ENCODE data around the gene IFT57.
"Not testable (repeated sequence)": the region's sequence is repeated elsewhere in the genome, so short reads cannot be mapped to it uniquely, and the experiment has no call there.

The IFT57 gene

DNA sequence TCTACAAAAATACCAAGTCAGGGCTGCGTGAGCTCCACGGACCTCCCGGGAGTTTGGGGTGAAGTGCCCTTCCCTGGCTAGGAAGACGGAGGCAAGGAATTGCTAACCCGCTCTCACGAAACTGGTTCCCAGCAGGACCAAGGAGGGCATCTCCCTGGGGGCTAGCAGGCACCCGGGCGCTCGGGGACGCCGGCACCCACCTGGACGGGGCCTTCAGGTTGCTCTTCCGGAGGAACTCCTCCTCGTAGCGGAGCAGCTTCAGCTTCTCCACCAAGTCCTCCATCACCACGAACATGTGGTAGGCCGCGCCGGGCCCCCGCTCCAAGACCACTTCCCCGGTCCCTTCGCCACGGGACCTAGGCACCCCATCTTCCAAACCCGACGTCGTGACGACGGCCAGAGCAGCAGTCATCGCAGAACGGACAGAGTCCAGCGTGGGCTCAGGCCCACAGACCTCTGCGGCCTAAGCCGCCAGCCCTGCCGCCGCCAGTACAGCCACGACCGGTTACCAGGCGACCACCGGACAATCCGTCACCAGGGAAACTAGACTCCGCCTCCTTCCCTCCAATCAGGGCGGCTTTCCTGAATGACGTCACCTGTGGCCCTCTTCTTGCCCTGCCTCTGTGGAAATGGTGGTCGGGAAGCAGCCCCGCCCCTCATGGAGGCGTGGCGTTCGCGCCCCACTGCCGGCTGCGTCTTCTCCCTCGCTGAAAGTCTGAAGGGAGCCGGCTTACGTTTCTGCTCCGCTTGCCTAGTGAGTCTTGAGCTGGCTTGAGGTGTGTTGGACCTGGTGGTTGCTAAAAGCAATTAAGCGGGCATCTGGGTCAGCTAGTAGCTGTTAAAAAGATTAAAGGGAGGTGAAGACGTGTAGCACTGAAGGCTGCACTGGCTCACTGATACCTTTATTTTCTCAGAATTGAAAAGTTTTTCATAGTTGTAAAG lies at the start of gene IFT57:
IFT57 (minus strand) TSS at position 514 of the 942 bp plus-strand sequence; CDS start at position 412, 102 bp downstream.
- DNase-seq (ENCODE audit: low read depth in 2 of 2), result peak; percentile 93

GRCh38 chr3:108271626-108272025 lies 49.4 kb upstream of the IFT57 start:
- DNase-seq (ENCODE audit: low read depth in 2 of 2), result no peak

GRCh38 chr3:108268235-108268634 lies 46.0 kb upstream of the IFT57 start:
- DNase-seq (ENCODE audit: low read depth in 2 of 2), result not testable (repeated sequence)

- DNase-seq (ENCODE audit: low read depth in 2 of 2), result not testable (repeated sequence)
Measured at GRCh38 chr3:108264534-108265298, 42.5 kb upstream of the IFT57 start.

DNA sequence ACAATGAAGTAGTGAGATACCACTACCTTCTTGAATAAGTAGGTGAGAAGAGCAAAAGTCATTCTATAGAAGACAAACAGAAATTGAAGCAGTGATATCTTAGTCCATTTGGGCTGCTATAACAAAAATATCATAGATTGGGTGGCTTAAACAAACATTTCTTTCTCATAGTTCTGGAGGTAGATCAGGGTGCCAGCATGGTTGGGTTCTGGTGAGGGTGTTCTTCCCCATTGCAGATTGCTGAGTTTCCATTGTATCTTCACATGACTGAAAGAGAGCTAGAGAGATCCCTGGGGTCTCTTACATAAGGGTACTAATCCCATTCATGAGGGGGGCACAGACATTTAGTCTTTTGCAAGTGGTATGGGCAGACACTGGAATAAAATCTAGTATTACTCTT lies 32.9 kb upstream of the IFT57 start:
- no peak for DNase-seq (ENCODE audit: low read depth in 2 of 2)

- DNase-seq (ENCODE audit: low read depth in 2 of 2), result no peak
Measured at GRCh38 chr3:108251844-108252243, 29.6 kb upstream of the IFT57 start.

GRCh38 chr3:108251265-108251664 lies 29.0 kb upstream of the IFT57 start:
- DNase-seq (ENCODE audit: low read depth in 2 of 2), result no peak

GRCh38 chr3:108250626-108251025 lies 28.4 kb upstream of the IFT57 start:
- no peak for DNase-seq (ENCODE audit: low read depth in 2 of 2)

- DNase-seq (ENCODE audit: low read depth in 2 of 2), result no peak
Measured at GRCh38 chr3:108243243-108243642, 21.0 kb upstream of the IFT57 start.

GRCh38 chr3:108242776-108243175 lies 20.6 kb upstream of the IFT57 start:
- no peak for DNase-seq (ENCODE audit: low read depth in 2 of 2)

DNA sequence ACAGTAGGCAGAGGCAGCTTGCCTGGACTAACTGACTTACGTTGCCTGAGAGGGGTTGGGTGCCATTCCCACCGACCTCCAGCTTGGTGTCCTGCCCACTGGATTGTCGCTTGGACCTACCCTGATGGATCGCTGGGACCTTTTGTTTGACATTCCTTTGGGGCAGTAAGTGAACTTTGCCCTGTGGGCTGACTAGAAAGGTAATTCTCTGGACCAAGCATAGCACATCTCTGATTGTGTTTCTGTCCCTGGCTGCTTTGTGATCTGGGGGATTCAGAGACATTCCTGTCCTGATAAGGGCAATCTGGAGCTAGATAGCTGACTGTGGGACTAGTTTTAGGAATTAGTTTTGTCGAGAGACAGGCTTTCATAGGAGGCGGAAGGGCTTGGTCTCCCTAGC lies 19.5 kb upstream of the IFT57 start:
- DNase-seq (ENCODE audit: low read depth in 2 of 2), result no peak

- no peak for DNase-seq (ENCODE audit: low read depth in 2 of 2)
Measured at GRCh38 chr3:108241146-108241545, 18.9 kb upstream of the IFT57 start.

DNA sequence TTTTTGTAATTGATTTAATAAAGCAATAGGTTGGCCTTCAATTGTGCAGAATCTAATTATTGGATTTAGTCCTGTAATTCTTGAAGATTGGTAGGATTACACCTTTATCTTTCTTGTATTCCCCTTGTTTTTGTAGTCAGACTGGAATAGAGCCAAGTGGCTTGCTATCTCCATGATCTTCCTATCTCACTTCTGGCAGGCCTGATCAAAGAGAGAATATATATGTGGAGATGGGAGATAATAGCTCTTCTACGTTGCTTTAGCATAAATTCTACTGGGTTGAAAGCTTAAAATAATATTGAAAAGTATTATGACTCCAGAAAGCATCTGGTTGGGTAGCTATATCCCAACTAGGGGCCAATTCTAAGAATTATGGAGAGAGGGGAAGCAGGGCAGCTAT lies 16.9 kb upstream of the IFT57 start:
- no peak for DNase-seq (ENCODE audit: low read depth in 2 of 2)

- DNase-seq (ENCODE audit: low read depth in 2 of 2), result no peak
Measured at GRCh38 chr3:108235290-108235689, 13.1 kb upstream of the IFT57 start.

DNA sequence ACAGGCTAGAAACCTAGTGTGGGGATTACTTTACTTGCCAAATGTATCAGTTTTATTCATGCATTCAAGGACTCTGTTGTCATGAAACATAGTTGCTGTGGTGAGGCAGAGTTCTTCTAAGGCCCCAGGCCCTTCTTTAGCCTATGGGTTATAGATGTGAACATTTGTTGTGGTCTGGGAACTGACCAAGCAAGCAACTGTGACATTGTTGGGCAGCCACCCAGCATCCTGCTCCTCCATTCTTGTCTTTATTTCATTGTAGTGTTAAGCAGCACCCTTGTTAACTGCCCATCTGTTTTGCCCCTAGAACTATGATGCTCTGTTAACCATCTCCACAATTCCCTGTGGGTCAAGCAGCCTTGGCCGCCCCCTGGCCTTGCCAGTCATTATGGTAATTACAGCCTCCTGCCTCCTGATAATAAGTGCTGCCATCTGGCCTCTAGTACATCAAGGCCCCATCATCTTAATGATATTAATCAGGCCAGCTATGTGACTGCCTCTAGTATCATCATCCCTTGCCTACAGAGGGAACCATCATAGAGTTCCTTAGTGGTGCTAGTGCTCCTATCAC lies 12.2 kb upstream of the IFT57 start:
- no peak for DNase-seq (ENCODE audit: low read depth in 2 of 2)

- DNase-seq (ENCODE audit: low read depth in 2 of 2), result no peak
Measured at GRCh38 chr3:108228286-108228685, 6.1 kb upstream of the IFT57 start.

DNA sequence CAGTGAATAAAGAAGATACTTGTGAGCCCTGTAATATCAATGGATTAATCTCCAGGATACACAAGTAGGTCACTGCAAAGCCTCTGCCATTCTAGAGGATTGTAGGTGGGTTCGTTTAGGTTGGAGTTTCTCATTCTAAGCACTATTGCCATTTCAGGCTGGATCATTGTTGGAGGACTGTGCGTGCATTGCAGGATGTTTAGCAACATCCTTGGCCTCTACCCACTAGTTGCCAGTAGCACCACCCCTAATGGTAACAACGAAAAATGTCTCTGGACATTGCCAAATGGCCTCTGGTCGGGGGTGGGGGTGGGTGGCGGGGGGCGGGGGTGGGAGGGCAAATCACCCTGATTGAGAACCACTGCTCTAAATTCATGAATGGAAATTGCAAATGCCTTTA lies 4.9 kb upstream of the IFT57 start:
- DNase-seq (ENCODE audit: low read depth in 2 of 2), result no peak

DNA sequence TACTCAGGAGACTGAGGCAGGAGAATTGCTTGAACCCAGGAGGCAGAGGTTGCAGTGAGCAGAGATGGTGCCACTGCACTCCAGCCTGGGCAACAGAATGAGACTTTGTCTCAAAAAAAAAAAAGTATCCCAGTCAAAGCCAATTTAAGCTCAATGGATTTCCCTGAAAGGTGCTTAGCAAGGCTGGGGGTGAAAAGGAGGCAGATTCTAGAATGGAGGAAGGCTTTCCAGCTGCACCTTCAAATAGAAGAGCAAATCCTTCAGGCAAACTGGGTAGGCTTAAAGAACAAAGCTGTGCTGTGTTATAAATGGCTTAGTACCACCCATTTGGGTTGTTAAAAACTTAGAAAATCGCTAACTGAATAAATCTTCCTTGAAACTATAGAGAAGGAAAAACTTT lies 3.0 kb upstream of the IFT57 start:
- no peak for DNase-seq (ENCODE audit: low read depth in 2 of 2)

DNA sequence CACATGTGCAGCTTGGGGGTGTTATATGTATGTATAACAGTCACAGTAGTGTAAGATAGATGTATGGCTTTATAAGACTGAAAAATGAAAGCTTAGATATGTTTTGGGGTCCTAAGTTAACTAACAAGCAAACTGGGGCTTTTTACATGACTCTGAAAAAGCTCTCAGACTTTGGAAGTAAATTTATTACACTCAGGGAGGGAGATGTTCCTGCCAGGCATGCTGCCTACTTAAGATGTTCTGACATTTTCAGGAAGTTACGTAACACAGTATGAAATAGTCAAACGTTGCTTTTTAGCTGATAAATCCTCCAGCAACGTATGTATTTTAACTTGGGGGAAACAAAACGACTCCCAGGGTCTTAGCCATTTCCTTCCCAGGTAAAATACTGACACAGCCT lies 1.7 kb upstream of the IFT57 start:
- no peak for DNase-seq (ENCODE audit: low read depth in 2 of 2)

- no peak for DNase-seq (ENCODE audit: low read depth in 2 of 2)
Measured at GRCh38 chr3:108222853-108223565, 785 bp upstream of the IFT57 start.

- no peak for DNase-seq (ENCODE audit: low read depth in 2 of 2)
Measured at GRCh38 chr3:108221393-108221792, 831 bp downstream of the IFT57 start.

DNA sequence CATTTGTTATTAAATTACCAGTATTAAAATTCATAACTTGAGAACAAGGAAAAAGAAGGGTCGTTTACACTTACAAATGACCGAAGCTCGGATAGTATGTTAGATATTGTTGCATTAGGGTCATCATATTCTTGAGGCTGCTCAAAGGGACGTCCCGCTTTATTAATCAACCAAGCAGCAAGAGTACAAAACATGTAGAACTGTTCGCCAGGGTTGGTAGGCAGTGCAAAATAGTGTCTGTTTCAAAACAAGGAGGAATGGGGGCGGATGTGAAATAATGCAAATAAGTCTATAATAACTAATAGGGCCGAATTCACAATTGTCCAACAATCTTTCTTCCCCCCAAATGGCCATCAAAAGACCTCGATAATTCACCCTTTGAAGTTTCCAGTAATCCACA lies 2.9 kb downstream of the IFT57 start:
- no peak for DNase-seq (ENCODE audit: low read depth in 2 of 2)

Data from stimulated activated CD8-positive, alpha-beta memory T cell treated with anti-CD3 and anti-CD28 coated beads, Interleukin-7, amount 100 ng/mL, for 4 hours (primary cell).